ENCODE results near the gene MED13L. TPM values are rescaled to one million over a fixed set of nuclear protein-coding genes. Genes with fewer than 3 reads are reported as not detected.

The MED13L gene
- total and polyA plus RNA-seq, 2 of the 8 experiments (the other 6 are each of a cell fraction or from before 2014, with no cell fraction given): 15.9 to 51.7 TPM

- TF ChIP-seq MAX (IDR thresholded peaks at IDR 0.05) (no peak), PHF8 (conservative IDR thresholded peaks at IDR 0.05; ENCODE audit: low read depth, low read length) (no peak), E2F6 (IDR thresholded peaks at IDR 0.05) (no peak), SP1 (IDR thresholded peaks at IDR 0.05; ENCODE audit: low read depth, low read length) (no peak), ZNF274 (IDR thresholded peaks at IDR 0.05; ENCODE audit: borderline replicate concordance, extremely low read depth, low read length) (no peak)
Measured at GRCh38 chr12:115979851-115980250, 297.6 kb downstream of the MED13L start (continued).
